ENCODE results near the gene RRP15.

RRP15 gene

DNA sequence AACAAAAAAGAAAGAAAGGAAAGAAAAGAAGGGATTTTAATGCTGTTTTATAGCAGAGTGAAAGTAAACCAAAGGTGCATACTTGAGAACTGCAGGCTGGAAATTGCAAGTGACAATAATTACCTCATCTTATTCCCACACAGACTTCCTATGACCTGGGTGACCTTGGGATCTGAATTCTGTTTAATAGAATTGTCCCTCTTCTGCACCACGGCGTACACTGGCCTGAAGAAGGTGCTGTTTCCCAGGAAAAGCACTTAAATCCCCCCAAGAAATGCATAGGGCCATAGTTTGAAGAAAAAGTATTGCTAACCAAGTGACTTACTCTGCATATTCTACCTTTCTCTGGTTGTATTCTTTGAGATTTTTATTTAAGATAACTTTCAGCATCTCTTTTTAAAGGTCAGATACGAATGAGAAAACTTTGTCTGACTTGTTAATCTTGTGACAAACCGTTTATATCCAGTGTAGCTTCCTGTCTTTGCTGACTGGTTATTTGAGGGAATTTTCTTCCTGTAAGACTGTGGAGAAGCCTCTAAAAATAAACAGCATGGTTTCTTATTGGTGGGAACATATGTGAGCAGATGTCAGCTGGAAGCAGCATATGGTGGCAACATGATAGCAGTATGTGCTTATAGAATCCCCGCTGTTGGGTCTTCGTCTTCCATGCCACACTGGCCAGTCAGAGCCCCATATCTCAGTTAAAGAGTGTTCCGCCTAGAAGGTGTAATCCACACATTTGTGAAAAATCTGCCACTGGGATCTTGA lies 76.4 kb downstream of the RRP15 start:
- Histone ChIP-seq H3K9ac (no peak overlapping the region), H3K9me3 (ENCODE audit: control insufficient read depth, low read length) (no peaks in the 10 kb centered on the region), H3K27ac (no peak overlapping the region), H3K4me3 (ENCODE audit: low read depth, low read length) (no peak overlapping the region), H2AFZ (no peak overlapping the region), H3K4me1 (no peaks in the 10 kb centered on the region), H3K4me2 (ENCODE audit: low read length) (no peak overlapping the region), H3K79me2 (no peaks in the 10 kb centered on the region), H3K36me3 (ENCODE audit: control insufficient read depth, insufficient read depth, low read length) (no peaks in the 10 kb centered on the region), H3K27me3 (ENCODE audit: control insufficient read depth, insufficient read depth, low read length) (no peaks in the 10 kb centered on the region)
- TF ChIP-seq, protein P1, sequence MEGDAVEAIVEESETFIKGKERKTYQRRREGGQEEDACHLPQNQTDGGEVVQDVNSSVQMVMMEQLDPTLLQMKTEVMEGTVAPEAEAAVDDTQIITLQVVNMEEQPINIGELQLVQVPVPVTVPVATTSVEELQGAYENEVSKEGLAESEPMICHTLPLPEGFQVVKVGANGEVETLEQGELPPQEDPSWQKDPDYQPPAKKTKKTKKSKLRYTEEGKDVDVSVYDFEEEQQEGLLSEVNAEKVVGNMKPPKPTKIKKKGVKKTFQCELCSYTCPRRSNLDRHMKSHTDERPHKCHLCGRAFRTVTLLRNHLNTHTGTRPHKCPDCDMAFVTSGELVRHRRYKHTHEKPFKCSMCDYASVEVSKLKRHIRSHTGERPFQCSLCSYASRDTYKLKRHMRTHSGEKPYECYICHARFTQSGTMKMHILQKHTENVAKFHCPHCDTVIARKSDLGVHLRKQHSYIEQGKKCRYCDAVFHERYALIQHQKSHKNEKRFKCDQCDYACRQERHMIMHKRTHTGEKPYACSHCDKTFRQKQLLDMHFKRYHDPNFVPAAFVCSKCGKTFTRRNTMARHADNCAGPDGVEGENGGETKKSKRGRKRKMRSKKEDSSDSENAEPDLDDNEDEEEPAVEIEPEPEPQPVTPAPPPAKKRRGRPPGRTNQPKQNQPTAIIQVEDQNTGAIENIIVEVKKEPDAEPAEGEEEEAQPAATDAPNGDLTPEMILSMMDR (IDR thresholded peaks at IDR 0.05), result peak; percentile 12

DNA sequence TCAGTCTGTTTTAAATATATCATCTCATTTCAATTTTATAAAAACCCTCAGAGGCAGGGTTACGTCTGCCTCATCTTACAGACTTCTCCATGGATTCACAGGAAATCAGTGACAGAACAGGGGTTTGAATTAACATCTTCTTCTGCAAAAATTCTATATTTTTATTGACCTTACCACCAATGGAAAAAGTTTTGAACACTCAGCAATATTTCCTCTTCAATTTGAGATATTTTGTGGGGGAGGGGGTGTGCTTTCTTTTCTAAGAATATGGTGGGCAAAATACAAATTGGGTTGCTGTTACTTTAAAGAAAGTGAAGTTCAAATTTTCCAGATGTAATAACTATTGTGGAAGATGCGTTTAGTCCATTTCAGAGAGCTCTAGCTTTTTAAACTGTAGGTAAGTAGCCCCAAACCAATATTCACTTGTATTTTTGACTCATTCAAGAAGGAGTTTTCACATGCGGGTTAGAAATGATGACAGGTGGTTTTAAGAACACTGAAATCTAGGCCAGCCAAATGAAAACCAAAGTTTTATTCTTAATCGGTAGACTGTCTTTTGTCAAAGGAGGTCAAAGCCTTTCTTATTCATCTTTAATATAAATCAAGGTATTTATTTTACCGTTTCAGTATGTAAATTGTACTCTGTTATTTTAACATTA lies 77.5 kb downstream of the RRP15 start:
- H3K9ac ChIP-seq, result no peak overlapping the region
- no peaks in the 10 kb centered on the region for H3K4me1 ChIP-seq
- no peak overlapping the region for H2AFZ ChIP-seq

DNA sequence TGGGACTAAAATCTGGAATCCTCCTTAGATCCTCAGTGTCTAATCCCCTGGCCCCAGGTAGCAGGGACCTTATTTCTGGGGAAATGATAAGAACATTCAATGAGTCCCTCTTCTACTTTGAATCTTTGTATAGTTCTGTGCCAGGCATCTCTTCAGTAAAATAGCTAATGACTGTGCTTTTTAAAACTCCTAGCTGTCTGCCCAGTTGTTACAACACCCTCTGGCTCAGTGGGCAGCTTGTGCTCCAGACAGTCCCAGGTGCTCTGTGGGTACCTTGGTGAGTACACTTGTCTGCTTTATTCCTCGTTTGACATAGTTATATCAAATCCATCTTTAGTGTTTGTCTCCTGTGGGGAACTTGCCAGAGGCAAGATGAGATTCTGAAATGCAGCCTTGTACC lies 78.0 kb downstream of the RRP15 start:
- H3K27me3 ChIP-seq (ENCODE audit: control insufficient read depth, insufficient read depth, low read length), result no peaks in the 10 kb centered on the region
- TF ChIP-seq, protein P1 (IDR thresholded peaks at IDR 0.05), result no peak
- H3K79me2 ChIP-seq, result no peaks in the 10 kb centered on the region
- no peak overlapping the region for H3K4me2 ChIP-seq (ENCODE audit: low read length)
- no peak overlapping the region for H3K4me3 ChIP-seq (ENCODE audit: low read depth, low read length)
- no peaks in the 10 kb centered on the region for H3K36me3 ChIP-seq (ENCODE audit: control insufficient read depth, insufficient read depth, low read length)
- H3K27ac ChIP-seq, result no peak overlapping the region
- no peaks in the 10 kb centered on the region for H3K4me1 ChIP-seq
- H3K9ac ChIP-seq, result no peak overlapping the region
- no peaks in the 10 kb centered on the region for H3K9me3 ChIP-seq (ENCODE audit: control insufficient read depth, low read length)
- no peak overlapping the region for H2AFZ ChIP-seq

More for the DNA sequence above, 77.5 kb downstream of the RRP15 start:
- H3K27me3 ChIP-seq (ENCODE audit: control insufficient read depth, insufficient read depth, low read length), result no peaks in the 10 kb centered on the region
- H3K4me2 ChIP-seq (ENCODE audit: low read length), result no peak overlapping the region
- TF ChIP-seq, protein P1 (IDR thresholded peaks at IDR 0.05), result no peak
- no peaks in the 10 kb centered on the region for H3K79me2 ChIP-seq
- no peak overlapping the region for H3K4me3 ChIP-seq (ENCODE audit: low read depth, low read length)
- no peaks in the 10 kb centered on the region for H3K36me3 ChIP-seq (ENCODE audit: control insufficient read depth, insufficient read depth, low read length)
- no peaks in the 10 kb centered on the region for H3K9me3 ChIP-seq (ENCODE audit: control insufficient read depth, low read length)
- no peak overlapping the region for H3K27ac ChIP-seq

DNA sequence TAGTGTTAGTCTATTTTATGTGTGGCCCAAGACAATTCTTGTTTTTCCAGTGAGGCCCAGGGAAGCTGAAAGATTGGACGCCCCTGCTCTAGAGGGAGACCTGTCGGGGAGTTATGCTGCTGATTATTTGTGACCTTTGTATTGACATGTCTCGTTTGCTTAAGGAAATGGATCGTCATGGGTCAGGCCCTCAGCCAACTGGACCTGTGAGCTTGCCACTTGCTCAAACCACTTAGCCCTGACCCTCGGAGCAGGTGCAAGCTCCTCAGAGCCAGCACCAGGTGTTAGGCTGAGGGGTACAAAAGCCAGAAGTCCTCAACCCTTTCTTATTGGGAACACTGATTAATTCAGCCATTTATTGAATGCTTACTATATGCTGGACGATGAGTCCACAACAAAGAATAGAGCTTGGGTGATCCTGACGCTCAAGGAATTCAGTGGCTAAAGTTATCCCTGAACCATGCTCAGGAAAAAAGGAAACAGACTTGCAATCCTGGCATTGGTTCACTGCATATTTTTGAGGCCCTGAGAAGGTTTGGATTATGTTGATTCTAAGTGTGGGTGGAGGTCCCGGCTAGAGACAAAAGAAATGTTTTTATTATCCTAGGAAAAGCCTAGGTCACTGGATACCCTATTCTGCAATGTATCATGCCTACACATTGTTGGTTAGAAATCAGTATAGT lies 79.1 kb downstream of the RRP15 start:
- Histone ChIP-seq H3K4me2 (ENCODE audit: low read length) (no peak overlapping the region), H3K27ac (no peak overlapping the region), H3K4me3 (ENCODE audit: low read depth, low read length) (no peak overlapping the region), H3K79me2 (no peaks in the 10 kb centered on the region), H2AFZ (no peak overlapping the region), H3K9ac (no peak overlapping the region), H3K27me3 (ENCODE audit: control insufficient read depth, insufficient read depth, low read length) (no peaks in the 10 kb centered on the region), H3K9me3 (ENCODE audit: control insufficient read depth, low read length) (no peaks in the 10 kb centered on the region), H3K4me1 (no peaks in the 10 kb centered on the region), H3K36me3 (ENCODE audit: control insufficient read depth, insufficient read depth, low read length) (no peaks in the 10 kb centered on the region)
- TF ChIP-seq, protein P1 (IDR thresholded peaks at IDR 0.05), result no peak

Measured in parathyroid adenoma (tissue), 2 donors.